Bronchial epithelial cell (primary cell): ENCODE data around the gene SYTL3. TPM values are rescaled to one million over a fixed set of nuclear protein-coding genes. Genes with fewer than 3 reads are reported as not detected.
A peak's percentile ranks its signal among the peaks of the same experiment; 100 is the strongest.

Source experiments
- DNase-seq: peaks from one replicate; pipeline ENCODE4 v3.0.0-alpha.2; 2010; ENCODE audit warnings: low read depth
- FAIRE-seq: peaks from 2 replicates; lab custom pipeline; 2011; peaks lifted over from hg19 to GRCh38; lab: Jason Lieb, UNC
- H3K27me3 ChIP-seq: 2 replicates; pipeline ENCODE4 v1.5.1; 2011; ENCODE audit warnings: low read length; ENCODE audit not compliant: control insufficient read depth, insufficient read depth
- H3K36me3 ChIP-seq: 2 replicates; pipeline ENCODE4 v1.5.1; 2011; ENCODE audit warnings: low read length; ENCODE audit not compliant: control insufficient read depth, insufficient read depth
- H3K4me3 ChIP-seq: 2 replicates; pipeline ENCODE4 v1.5.1; 2011; ENCODE audit warnings: mild to moderate bottlenecking, low read depth, low read length, control low read depth
- total RNA-seq: library from RNA; depleted of rRNA; stranded (reverse); fragments of >200 nt; gene quantifications from 2 replicates; pipeline ENCODE4 v1.2.1, GENCODE V29; 2014
- TF ChIP-seq, protein P1 (sequence below): IDR thresholded peaks from 2 replicates; pipeline ENCODE4 v1.5.1; 2011; ENCODE audit warnings: mild to moderate bottlenecking, moderate library complexity, low read length, control low read depth, inconsistent platforms; ENCODE audit not compliant: insufficient read depth, severe bottlenecking

The SYTL3 gene
- total RNA-seq, 1 donor from 2014 or later = 1.1 TPM

DNA sequence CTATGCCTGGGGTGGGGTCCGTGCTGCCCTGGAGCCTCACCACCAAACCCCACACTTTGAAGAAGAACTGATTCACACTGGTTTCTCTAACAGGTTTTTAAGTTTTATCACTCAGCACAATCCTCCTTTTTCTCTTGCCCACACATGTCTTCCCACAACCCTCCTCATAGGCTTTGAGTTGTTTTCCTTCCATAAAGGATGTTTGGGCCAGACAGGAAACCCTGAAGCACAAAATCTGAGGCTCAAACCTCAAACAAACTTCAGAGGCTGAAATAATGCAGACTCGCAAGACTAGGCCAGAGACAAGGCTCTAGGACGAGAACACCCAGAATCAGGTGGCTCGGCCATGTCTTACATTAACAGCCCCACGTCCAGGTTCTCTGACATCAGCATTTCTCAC, 134.0 kb downstream of the SYTL3 start:
- Histone ChIP-seq H3K27me3 (no peaks in the 10 kb centered on the region), H3K4me3 (no peak overlapping the region), H3K36me3 (peaks cover 43% of the 10 kb centered on the region)
- TF ChIP-seq, protein P1, sequence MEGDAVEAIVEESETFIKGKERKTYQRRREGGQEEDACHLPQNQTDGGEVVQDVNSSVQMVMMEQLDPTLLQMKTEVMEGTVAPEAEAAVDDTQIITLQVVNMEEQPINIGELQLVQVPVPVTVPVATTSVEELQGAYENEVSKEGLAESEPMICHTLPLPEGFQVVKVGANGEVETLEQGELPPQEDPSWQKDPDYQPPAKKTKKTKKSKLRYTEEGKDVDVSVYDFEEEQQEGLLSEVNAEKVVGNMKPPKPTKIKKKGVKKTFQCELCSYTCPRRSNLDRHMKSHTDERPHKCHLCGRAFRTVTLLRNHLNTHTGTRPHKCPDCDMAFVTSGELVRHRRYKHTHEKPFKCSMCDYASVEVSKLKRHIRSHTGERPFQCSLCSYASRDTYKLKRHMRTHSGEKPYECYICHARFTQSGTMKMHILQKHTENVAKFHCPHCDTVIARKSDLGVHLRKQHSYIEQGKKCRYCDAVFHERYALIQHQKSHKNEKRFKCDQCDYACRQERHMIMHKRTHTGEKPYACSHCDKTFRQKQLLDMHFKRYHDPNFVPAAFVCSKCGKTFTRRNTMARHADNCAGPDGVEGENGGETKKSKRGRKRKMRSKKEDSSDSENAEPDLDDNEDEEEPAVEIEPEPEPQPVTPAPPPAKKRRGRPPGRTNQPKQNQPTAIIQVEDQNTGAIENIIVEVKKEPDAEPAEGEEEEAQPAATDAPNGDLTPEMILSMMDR = no peak
- no peak for FAIRE-seq
- peak; percentile 33 for DNase-seq

DNA sequence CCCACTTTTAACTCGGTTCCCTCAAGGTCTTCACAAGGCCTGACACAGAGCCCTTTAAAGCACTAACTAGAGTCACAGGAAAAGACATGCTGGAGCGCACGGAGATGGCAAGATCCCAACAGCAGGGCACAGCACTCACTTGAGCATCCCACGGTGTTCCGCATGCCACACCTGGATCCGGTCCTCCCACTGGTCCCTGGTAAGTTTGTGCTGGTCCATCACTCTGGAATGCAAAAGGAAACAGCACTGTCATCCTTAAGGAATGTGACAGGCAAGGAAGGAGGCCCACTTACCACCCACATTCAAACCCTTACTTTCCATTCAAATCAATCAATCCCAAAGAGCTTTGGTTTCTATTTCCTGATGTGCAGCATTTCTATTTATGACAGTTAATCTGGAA, 134.7 kb downstream of the SYTL3 start:
- Histone ChIP-seq H3K4me3 (no peak overlapping the region), H3K36me3 (peaks cover 46% of the 10 kb centered on the region), H3K27me3 (no peaks in the 10 kb centered on the region)
- peak; percentile 89 for DNase-seq
- TF ChIP-seq, protein P1 = no peak
- peak; percentile 47 for FAIRE-seq

DNA sequence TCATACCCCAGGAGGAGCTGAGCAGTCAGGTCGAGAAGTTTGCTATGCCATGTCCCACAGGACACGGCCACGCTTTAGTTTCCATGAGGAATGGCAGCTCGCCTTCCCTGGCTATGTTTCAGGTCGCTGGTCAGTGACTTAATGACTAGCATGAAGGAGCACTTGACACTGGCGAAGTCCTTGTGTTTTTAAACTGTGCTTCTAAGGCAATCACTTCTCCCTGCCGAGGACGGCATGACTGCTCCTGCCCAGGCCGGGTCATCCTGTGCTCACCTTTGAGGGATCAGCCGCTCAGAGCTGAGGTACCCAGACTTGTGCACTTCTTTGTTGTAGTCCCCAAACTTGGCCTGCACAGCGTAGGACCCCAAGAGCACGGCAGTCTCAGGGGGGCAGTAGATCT, 135.2 kb downstream of the SYTL3 start:
- DNase-seq = no peak
- no peak overlapping the region for H3K4me3 ChIP-seq
- no peaks in the 10 kb centered on the region for H3K27me3 ChIP-seq
- no peak for FAIRE-seq
- peaks cover 50% of the 10 kb centered on the region for H3K36me3 ChIP-seq
- TF ChIP-seq, protein P1 = no peak

- no peaks in the 10 kb centered on the region for H3K27me3 ChIP-seq
- DNase-seq (peak; percentile 84), FAIRE-seq (no peak)
- no peak overlapping the region for H3K4me3 ChIP-seq
- TF ChIP-seq, protein P1 = no peak
- H3K36me3 ChIP-seq = peaks cover 42% of the 10 kb centered on the region
These were observed 136.9 kb downstream of the SYTL3 start for GRCh38 chr6:158786645-158787304.

DNA sequence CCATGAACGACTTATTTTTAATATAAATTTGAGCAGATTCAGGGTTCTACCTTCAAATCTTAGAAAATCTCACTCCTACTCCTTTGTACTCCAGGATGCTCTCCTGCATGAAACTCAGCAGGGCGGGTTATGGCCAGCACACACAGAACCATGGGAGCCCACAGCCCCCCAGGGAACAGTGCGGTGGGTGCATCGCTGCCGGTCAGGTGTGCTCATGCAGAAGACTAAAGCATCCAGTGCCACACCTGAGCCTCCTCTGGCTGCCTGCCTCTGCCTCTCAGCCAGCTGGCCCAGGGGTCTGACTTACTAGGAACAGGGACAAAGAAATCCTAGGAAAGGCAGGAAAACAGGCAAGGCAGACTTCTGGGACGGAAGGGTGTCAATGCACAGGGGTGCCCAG, 137.5 kb downstream of the SYTL3 start:
- Histone ChIP-seq H3K36me3 (peaks cover 38% of the 10 kb centered on the region), H3K27me3 (no peaks in the 10 kb centered on the region), H3K4me3 (no peak overlapping the region)
- FAIRE-seq (no peak), DNase-seq (no peak)
- TF ChIP-seq, protein P1 = no peak
